Spleen (tissue), 11 donors: ENCODE results near the gene FBXO9. TPM values are rescaled to one million over a fixed set of nuclear protein-coding genes. Genes with fewer than 3 reads are reported as not detected.
"Not testable (repeated sequence)": the region's sequence is repeated elsewhere in the genome, so short reads cannot be mapped to it uniquely, and the experiment has no call there.

Source experiments
- DNase-seq: peaks from one replicate; pipeline ENCODE4 v3.0.0-alpha.2; 2020
- H3K27ac ChIP-seq, 8 donors: fragments of 200-600 bp; sonication (generic) in 7 of 8; 1 replicate in 4 of 8; 2 replicates in 4 of 8; pipeline versions ENCODE4 v1.5.0 to v1.8.0; 2016 to 2021; ENCODE audit warnings: inconsistent platforms in 4 of 8, mild to moderate bottlenecking in 4 of 8, moderate library complexity in 1 of 8
- H3K27me3 ChIP-seq, 7 donors: fragments of 200-600 bp; sonication (generic) in 6 of 7; replicated peaks in 1 of 7; 1 replicate in 4 of 7; 2 replicates in 3 of 7; pipeline versions ENCODE4 v1.5.0 to v1.8.0; 2016 to 2021; ENCODE audit warnings: inconsistent platforms in 3 of 7, mild to moderate bottlenecking in 1 of 7
- H3K36me3 ChIP-seq, 6 donors: fragments of 200-600 bp; sonication (generic) in 5 of 6; 1 replicate in 4 of 6; 2 replicates in 2 of 6; pipeline versions ENCODE4 v1.5.0 to v1.8.0; 2016 to 2021; ENCODE audit warnings: inconsistent platforms in 2 of 6
- H3K4me1 ChIP-seq, 6 donors: fragments of 200-600 bp; sonication (generic) in 5 of 6; 1 replicate in 3 of 6; 2 replicates in 3 of 6; pipeline versions ENCODE4 v1.5.0 to v1.8.0; 2016 to 2021; ENCODE audit warnings: inconsistent platforms in 3 of 6
- H3K4me3 ChIP-seq, 8 donors: fragments of 200-600 bp; sonication (generic) in 7 of 8; 1 replicate in 4 of 8; 2 replicates in 4 of 8; pipeline versions ENCODE4 v1.5.0 to v1.8.0; 2016 to 2021; ENCODE audit warnings: inconsistent platforms in 4 of 8, mild to moderate bottlenecking in 4 of 8, moderate library complexity in 2 of 8
- H3K9me3 ChIP-seq, 8 donors: fragments of 200-600 bp; sonication (generic) in 7 of 8; 1 replicate in 4 of 8; 2 replicates in 4 of 8; pipeline versions ENCODE4 v1.5.0 to v1.8.0; 2016 to 2021; ENCODE audit warnings: inconsistent platforms in 4 of 8
- POLR2A ChIP-seq, 3 donors: fragments of 450-650 bp; IDR thresholded peaks; one replicate each; pipeline ENCODE4 v1.5.1; 2017; ENCODE audit warnings: antibody characterized with exemption in 3 of 3, mild to moderate bottlenecking in 1 of 3
- POLR2AphosphoS5 ChIP-seq, 3 donors: sonication (generic); formaldehyde crosslinking; IDR thresholded peaks; one replicate each; pipeline ENCODE4 v1.5.1; 2017; ENCODE audit warnings: antibody characterized with exemption in 3 of 3
- WGBS, 5 donors: extraction: QIAGEN DNeasy Blood & Tissue Kit in 3 of 5; methylation state at CpG; one replicate each; pipeline versions ENCODE4 v1.1.5 to v1.1.7; 2013 to 2018; 5-methylcytosine and 5-hydroxymethylcytosine counted together
- intact Hi-C: fragments of 100-400 bp; cut with DNase I; formaldehyde crosslinking; loops from one replicate; pipeline ENCODE4 v1.15.0; 2023; ENCODE audit warnings: low total_unique reads
- polyA plus RNA-seq, 3 donors: library from polyadenylated mRNA; stranded (reverse); fragments of 200-250 nt; gene quantifications; one replicate each; pipeline ENCODE4 v1.2.1, GENCODE V29; 2013
- total RNA-seq, 7 donors: library from RNA; depleted of rRNA in 3 of 7; stranded (reverse); fragments of >200 nt in 3 of 7; fragmentation: NEBNext Ultra II Directional in 4 of 7; extraction: Animal tissue kit (Norgen Biotek cat#: 25700) in 4 of 7; gene quantifications; one replicate each; pipeline versions ENCODE4 v1.1.0 to v1.2.1, GENCODE V29; 2016 to 2021
- TF ChIP-seq, protein P1 (sequence below), 11 experiments: fragments of 200-600 bp in 7 of 11; fragments of 450-650 bp in 4 of 11; sonication (generic) in 4 of 11; IDR thresholded peaks in 8 of 11; conservative IDR thresholded peaks in 3 of 11; 1 replicate in 7 of 11; 2 replicates in 4 of 11; pipeline versions ENCODE4 v1.4.0 to v1.8.0; 2016 to 2021; ENCODE audit warnings: antibody characterized with exemption in 11 of 11, inconsistent platforms in 4 of 11, mild to moderate bottlenecking in 1 of 11
- donor health status: healthy with polysubstance abuse.
- donor health status: DM: no; HTN: no; CAD: no; lungs with moderate emphysema.
- donor health status: DM: no; HTN: no; CAD: no.
- donor health status: Bipolar disorder and iron deficiency.
- donor health status: healthy.
- donor health status: DM: no; HTN: no; CAD: no.
- donor health status: DM: yes; HTN: yes; CAD: no.

FBXO9 gene
- total and polyA plus RNA-seq, 10 donors: 21.4 to 115 (median 69.5) TPM

DNA sequence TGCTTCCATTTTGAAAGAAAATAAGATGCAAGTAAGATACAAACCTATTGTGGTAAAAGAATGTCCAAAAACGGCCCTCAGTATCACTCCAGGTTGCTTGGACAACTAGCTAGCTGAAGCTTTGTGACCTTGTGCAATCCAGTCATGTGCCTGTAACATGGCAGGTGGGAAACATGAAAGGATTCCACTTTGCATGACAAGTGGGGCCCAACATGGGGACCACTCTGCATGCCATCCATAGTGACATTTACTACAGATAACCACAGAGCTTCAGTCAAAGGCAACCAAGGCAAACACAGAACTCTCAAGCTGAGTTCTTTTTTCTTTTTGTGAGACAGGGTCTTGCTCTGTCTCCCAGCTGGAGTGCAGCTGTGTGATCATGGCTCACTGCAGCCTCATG is 15.8 kb upstream of the FBXO9 start:
- TF ChIP-seq POLR2AphosphoS5 (IDR thresholded peaks at IDR 0.05) (no peak), POLR2A (IDR thresholded peaks at IDR 0.05) (no peak)
- TF ChIP-seq, protein P1, sequence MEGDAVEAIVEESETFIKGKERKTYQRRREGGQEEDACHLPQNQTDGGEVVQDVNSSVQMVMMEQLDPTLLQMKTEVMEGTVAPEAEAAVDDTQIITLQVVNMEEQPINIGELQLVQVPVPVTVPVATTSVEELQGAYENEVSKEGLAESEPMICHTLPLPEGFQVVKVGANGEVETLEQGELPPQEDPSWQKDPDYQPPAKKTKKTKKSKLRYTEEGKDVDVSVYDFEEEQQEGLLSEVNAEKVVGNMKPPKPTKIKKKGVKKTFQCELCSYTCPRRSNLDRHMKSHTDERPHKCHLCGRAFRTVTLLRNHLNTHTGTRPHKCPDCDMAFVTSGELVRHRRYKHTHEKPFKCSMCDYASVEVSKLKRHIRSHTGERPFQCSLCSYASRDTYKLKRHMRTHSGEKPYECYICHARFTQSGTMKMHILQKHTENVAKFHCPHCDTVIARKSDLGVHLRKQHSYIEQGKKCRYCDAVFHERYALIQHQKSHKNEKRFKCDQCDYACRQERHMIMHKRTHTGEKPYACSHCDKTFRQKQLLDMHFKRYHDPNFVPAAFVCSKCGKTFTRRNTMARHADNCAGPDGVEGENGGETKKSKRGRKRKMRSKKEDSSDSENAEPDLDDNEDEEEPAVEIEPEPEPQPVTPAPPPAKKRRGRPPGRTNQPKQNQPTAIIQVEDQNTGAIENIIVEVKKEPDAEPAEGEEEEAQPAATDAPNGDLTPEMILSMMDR (IDR thresholded peaks at IDR 0.05 in 8 of 11, conservative IDR thresholded peaks at IDR 0.05 in 3 of 11): no peak
- DNase-seq: no peak
- Histone ChIP-seq H3K4me3 (no peak overlapping the region), H3K36me3 (peaks cover 0 to 37% (median 0%) of the 10 kb centered on the region in 6 donors), H3K9me3 (peaks cover 0 to 5% (median 0%) of the 10 kb centered on the region in 8 donors), H3K27me3 (no peaks in the 10 kb centered on the region), H3K4me1 (peaks cover 0 to 13% (median 4%) of the 10 kb centered on the region in 6 donors), H3K27ac (no peak overlapping the region)
- intact Hi-C loops: no loop called here
- WGBS, 5 donors: 80 to 97% (median 86%) methylated on average over 1 of the region's 1 CpG

DNA sequence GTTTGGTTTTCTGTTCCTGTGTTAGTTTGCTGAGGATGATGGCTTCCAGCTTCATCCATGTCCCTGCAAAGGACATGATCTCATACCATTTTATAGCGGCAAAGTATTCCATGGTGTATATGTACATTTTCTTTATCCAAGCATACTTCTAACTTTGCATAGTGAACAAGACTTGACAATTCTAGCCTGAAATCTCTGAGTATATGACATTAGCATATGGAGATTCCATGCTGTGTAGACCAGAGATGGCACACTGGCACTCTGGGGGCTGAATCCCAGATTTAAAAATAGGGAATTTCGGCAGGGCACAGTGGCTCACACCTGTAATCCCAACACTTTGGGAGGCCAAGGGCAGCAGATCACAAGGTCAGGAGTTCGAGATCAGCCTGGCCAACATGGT is 13.1 kb upstream of the FBXO9 start:
- Histone ChIP-seq H3K36me3 (peaks cover 0 to 37% (median 0%) of the 10 kb centered on the region in 6 donors), H3K4me1 (peaks cover 0 to 33% (median 13%) of the 10 kb centered on the region in 6 donors)
- H3K27ac ChIP-seq, H3K4me3 ChIP-seq, H3K27me3 ChIP-seq, intact Hi-C loops, H3K9me3 ChIP-seq, DNase-seq: not testable (repeated sequence)
- WGBS, 5 donors: 96 to 97% (median 96%) methylated on average over 3 of the region's 3 CpGs

DNA sequence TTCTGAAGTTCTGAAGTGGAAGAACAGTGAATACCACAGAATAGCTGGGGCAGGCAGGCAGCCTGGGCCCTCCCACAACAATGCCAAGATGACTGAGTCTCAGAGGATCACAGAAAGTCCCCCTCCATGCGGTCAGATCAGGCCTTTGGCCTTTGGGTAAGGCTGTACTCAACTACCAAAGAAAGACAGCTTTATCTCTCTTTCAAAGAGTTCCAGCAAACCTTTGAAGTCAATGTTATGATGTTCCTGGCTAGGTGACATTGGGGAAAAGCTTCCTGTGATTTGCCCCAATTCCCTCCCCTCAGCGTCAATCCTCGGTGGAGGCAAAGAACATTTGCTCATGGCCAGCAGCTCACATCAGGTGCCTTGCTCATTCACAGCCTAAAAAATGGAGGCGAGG is 10.7 kb upstream of the FBXO9 start:
- TF ChIP-seq POLR2A (IDR thresholded peaks at IDR 0.05): no peak
- TF ChIP-seq, protein P1 (IDR thresholded peaks at IDR 0.05 in 8 of 11, conservative IDR thresholded peaks at IDR 0.05 in 3 of 11): no peak
- no peak for TF ChIP-seq POLR2AphosphoS5 (IDR thresholded peaks at IDR 0.05)
- no peak for DNase-seq
- H3K27me3 ChIP-seq: no peaks in the 10 kb centered on the region
- H3K36me3 ChIP-seq: peaks cover 0 to 37% (median 0%) of the 10 kb centered on the region in 6 donors
- intact Hi-C loops: no loop called here
- peaks cover 7 to 42% (median 24%) of the 10 kb centered on the region in 6 donors for H3K4me1 ChIP-seq
- peaks cover 0 to 5% (median 0%) of the 10 kb centered on the region in 8 donors for H3K9me3 ChIP-seq
- H3K27ac ChIP-seq: no peak overlapping the region
- 89 to 95% (median 93%) methylated on average over 4 of the region's 4 CpGs for WGBS, 5 donors
- H3K4me3 ChIP-seq: no peak overlapping the region

DNA sequence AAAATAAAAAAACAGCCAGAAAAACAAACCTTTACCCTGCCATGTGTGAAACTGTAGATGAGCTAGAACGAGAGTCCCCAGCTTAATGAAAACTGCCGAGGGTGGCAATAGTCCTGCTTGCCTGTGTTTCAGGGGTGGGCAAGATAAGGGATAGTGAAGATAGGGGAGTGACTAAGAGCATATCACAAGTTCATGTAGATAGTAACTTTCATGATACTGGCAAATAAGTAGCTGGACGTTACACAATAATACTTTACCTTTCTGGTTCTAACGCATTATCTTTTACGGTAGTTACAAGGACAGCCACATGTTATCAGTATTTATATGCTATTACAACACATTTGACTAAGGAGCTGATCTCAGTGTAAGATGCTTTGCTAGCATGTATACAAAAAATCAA is 9.3 kb upstream of the FBXO9 start:
- intact Hi-C loops: no loop called here
- no peak for TF ChIP-seq POLR2AphosphoS5 (IDR thresholded peaks at IDR 0.05)
- TF ChIP-seq, protein P1 (IDR thresholded peaks at IDR 0.05 in 8 of 11, conservative IDR thresholded peaks at IDR 0.05 in 3 of 11): no peak
- TF ChIP-seq POLR2A (IDR thresholded peaks at IDR 0.05): no peak
- peaks cover 20 to 56% (median 37%) of the 10 kb centered on the region in 6 donors for H3K4me1 ChIP-seq
- peaks cover 0 to 5% (median 0%) of the 10 kb centered on the region in 8 donors for H3K9me3 ChIP-seq
- peaks cover 0 to 32% (median 0%) of the 10 kb centered on the region in 6 donors for H3K36me3 ChIP-seq
- 61 to 84% (median 74%) methylated on average over 5 of the region's 5 CpGs for WGBS, 5 donors
- no peaks in the 10 kb centered on the region for H3K27me3 ChIP-seq
- DNase-seq: no peak
- H3K4me3 ChIP-seq: no peak overlapping the region
- H3K27ac ChIP-seq: no peak overlapping the region

DNA sequence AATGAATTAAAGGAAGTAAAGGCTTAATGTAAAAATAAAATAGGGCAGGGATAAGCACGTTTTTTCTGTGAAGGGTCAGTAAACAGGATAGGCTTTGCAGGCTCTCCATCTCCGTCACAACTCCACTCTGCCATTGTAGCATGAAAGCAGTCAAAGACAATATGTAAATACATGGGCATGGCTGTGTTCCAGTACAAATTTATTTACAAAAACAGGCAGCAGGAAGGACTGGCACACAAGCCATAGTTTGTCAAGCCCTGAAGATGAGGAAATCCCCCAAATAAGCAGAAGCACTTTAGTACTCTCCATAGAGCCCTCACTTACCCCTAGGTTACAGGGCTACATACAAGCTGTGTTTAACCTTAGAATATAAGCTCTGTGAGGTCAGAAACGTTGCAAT is 8.9 kb upstream of the FBXO9 start:
- peaks cover 20 to 60% (median 38%) of the 10 kb centered on the region in 6 donors for H3K4me1 ChIP-seq
- DNase-seq: no peak
- intact Hi-C loops: no loop called here
- H3K36me3 ChIP-seq: peaks cover 0 to 28% (median 0%) of the 10 kb centered on the region in 6 donors
- peaks cover 0 to 3% (median 0%) of the 10 kb centered on the region in 8 donors for H3K9me3 ChIP-seq
- H3K27ac ChIP-seq: peak overlapping the region in 1 of 8 donors; percentile 8
- H3K27me3 ChIP-seq: no peaks in the 10 kb centered on the region
- 36 to 61% (median 56%) methylated on average over 3 of the region's 3 CpGs for WGBS, 5 donors
- TF ChIP-seq POLR2AphosphoS5 (IDR thresholded peaks at IDR 0.05) (no peak), POLR2A (IDR thresholded peaks at IDR 0.05) (no peak)
- TF ChIP-seq, protein P1 (IDR thresholded peaks at IDR 0.05 in 8 of 11, conservative IDR thresholded peaks at IDR 0.05 in 3 of 11): no peak
- H3K4me3 ChIP-seq: no peak overlapping the region
